Activated T-cell treated with anti-CD3 and anti-CD28 coated beads, Interleukin-2, amount 50 U/mL, for 24 hours (primary cell): Measurements from ENCODE around the gene ONECUT2.
"Not testable (repeated sequence)": the region's sequence is repeated elsewhere in the genome, so short reads cannot be mapped to it uniquely, and the experiment has no call there.

Source experiments
- DNase-seq: peaks from one replicate; pipeline ENCODE4 v3.0.0-alpha.2; 2020
- H3K27ac Mint-ChIP-seq: 2 replicates; pipeline ENCODE4 v1.8.0; 2020; ENCODE audit warnings: mild to moderate bottlenecking, mixed read lengths
- H3K27me3 Mint-ChIP-seq: 2 replicates; pipeline ENCODE4 v1.8.0; 2020; ENCODE audit warnings: mixed read lengths
- H3K36me3 Mint-ChIP-seq: 2 replicates; pipeline ENCODE4 v1.8.0; 2020; ENCODE audit warnings: low read depth, mixed read lengths
- H3K4me1 Mint-ChIP-seq: 2 replicates; pipeline ENCODE4 v1.8.0; 2020; ENCODE audit warnings: low read depth, mixed read lengths
- H3K4me3 Mint-ChIP-seq: 2 replicates; pipeline ENCODE4 v1.8.0; 2020; ENCODE audit warnings: mild to moderate bottlenecking, moderate library complexity, mixed read lengths
- H3K9me3 Mint-ChIP-seq: 2 replicates; pipeline ENCODE4 v1.8.0; 2020; ENCODE audit warnings: mixed read lengths

Gene ONECUT2

DNA sequence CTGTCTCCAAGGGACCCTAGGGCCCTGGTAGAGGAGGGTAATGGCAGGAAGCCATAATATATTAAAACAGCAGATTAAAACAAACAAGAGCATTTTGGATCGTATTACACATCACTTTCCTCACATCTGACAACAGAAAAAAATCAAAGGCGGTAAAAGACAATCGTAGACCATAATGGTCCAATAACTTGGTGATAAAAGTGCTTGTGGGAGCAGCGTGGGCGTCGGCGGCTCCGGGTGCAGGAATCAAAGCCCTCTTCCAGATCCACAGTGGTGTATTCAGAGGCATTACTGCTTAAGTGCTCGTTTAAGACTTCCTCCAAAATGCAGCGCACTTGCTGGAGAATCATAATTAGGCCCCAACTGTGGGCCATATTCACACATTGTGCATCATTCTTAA is 83.4 kb downstream of the ONECUT2 start:
- Mint-ChIP-seq H3K27me3 (peaks cover 34% of the 10 kb centered on the region), H3K36me3 (no peaks in the 10 kb centered on the region), H3K27ac (no peak overlapping the region), H3K4me1 (no peaks in the 10 kb centered on the region), H3K4me3 (no peak overlapping the region), H3K9me3 (no peaks in the 10 kb centered on the region)
- no peak for DNase-seq

DNA sequence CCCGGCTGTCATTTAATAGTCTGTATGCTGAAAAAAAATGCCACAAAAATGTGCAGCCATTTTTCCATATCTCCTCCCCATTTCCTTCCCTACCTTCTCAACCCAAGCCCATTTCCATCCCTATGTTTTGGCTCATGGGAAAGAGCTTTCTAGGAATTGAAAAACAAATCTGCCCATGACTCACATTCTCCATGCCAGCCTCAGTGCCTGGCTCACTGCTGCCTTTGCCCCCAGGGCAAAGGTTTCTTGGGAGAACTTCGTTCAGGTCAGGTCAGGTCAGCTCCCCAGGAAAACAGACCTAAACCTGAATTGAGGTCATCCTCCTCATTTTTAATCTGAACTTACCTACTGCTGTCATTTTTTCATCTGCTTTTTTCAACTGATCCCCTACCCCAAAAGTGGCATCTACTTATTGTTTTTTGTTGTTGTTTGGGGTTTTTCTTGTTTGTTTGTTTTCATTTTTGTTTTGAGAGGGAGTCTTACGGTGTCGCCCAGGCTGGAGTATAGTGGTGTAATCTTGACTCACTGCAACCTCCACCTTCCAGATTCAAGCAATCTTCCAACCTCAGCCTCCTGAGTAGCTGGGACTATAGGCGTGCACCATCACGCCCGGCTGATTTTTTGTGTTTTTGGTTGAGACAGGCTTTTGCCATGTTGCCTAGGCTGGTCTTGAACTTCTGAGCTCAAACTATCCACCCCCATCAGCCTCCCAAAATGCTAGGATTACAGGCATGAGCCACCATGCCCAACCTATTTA is 84.7 kb downstream of the ONECUT2 start:
- no peaks in the 10 kb centered on the region for H3K9me3 Mint-ChIP-seq
- H3K4me1 Mint-ChIP-seq = no peaks in the 10 kb centered on the region
- H3K27ac Mint-ChIP-seq = no peak overlapping the region
- H3K4me3 Mint-ChIP-seq = no peak overlapping the region
- H3K36me3 Mint-ChIP-seq = no peaks in the 10 kb centered on the region
- DNase-seq = no peak
- H3K27me3 Mint-ChIP-seq = peaks cover 34% of the 10 kb centered on the region

DNA sequence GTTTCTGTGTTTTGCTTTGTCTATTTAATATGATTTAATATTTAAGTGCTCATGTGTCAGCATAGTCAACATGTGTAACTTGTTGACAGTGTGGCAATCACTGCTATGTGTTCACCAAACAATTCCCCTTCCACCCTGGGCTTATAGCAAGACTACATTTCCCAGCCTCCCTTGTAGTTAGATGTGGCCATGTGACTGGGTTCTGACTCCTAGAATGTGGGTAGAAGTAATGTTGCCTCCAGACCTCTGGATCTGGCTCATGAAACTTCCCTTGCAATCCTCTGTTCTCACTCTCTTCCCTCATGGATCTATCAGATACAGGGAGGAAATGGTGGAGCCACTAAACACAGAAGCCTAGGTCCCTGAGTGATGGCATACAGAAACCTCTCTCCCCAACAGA is 87.2 kb downstream of the ONECUT2 start:
- peaks cover 23% of the 10 kb centered on the region for H3K27me3 Mint-ChIP-seq
- H3K9me3 Mint-ChIP-seq, H3K4me1 Mint-ChIP-seq, H3K36me3 Mint-ChIP-seq, H3K27ac Mint-ChIP-seq, DNase-seq, H3K4me3 Mint-ChIP-seq: not testable (repeated sequence)

DNA sequence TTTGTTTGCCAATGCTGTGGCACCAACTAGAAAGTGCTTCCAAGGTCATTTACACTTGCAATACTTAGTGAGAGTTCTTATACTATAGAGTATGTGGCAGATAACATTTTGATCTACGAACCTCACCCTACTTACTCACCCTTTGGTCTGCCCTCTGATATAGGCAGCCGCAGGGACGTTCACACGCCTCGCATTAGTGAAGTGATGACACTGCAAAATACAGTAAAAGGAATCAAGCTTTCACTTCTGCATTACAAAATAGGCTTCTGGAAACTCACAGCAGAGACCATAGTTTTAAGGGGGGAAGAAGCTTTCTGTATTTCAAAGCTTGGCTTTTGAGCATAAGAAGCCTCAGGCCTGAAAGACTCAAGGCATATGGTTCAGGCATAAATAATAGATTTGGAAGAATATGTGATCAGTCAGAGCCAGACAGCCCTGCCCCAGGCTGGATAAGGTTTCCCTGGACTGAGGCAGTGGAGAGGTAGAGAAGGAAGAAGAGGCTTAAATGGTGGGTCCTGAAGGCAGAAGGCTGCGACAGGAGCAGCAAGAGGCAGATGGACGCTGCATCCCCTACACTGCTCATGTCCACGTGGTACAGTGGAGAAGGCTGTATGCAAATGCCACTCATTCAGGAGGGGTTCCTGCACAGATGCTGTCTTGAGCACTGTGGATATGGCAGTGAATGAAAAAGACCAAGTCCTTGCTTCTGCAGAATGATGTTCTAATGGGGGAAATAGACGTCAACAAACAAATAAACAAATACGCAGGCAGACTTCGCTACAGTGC is 88.2 kb downstream of the ONECUT2 start:
- H3K27ac Mint-ChIP-seq = no peak overlapping the region
- no peaks in the 10 kb centered on the region for H3K36me3 Mint-ChIP-seq
- no peaks in the 10 kb centered on the region for H3K4me1 Mint-ChIP-seq
- no peaks in the 10 kb centered on the region for H3K9me3 Mint-ChIP-seq
- no peak for DNase-seq
- peaks cover 17% of the 10 kb centered on the region for H3K27me3 Mint-ChIP-seq
- H3K4me3 Mint-ChIP-seq = no peak overlapping the region

DNA sequence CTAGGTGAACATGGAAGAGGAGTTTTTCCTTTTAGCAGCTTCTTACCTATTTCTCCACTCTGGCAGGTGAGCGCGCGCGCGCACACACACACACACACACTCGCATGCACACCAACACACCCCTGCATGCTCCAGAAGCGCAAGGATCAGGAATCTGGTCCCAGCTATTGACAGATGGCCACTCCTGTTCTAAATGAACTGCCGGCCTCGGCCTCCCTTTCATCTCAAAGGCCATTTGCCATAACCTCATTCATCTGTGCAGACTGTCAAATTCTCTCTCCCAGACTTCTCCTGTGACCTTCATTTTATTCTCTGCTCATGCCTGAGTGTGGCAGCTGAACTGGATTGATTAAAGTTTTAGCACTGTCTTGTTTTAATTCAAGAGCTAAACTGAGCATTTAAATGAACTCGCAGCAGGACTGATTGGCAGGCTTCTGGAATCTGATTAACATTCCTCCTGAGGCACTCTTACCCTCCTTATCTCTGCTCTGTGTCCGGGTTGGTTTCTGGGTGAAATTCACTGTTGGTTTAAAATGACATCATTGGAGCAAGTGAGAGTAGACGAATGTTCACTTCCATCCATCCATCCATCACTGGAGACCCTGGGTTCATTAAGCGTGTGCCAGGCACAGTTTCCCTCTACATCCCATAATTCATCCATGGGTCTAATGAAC is 92.5 kb downstream of the ONECUT2 start:
- H3K27me3 Mint-ChIP-seq = no peaks in the 10 kb centered on the region
- no peaks in the 10 kb centered on the region for H3K9me3 Mint-ChIP-seq
- DNase-seq = no peak
- H3K4me3 Mint-ChIP-seq = no peak overlapping the region
- H3K4me1 Mint-ChIP-seq = no peaks in the 10 kb centered on the region
- no peaks in the 10 kb centered on the region for H3K36me3 Mint-ChIP-seq
- no peak overlapping the region for H3K27ac Mint-ChIP-seq

DNA sequence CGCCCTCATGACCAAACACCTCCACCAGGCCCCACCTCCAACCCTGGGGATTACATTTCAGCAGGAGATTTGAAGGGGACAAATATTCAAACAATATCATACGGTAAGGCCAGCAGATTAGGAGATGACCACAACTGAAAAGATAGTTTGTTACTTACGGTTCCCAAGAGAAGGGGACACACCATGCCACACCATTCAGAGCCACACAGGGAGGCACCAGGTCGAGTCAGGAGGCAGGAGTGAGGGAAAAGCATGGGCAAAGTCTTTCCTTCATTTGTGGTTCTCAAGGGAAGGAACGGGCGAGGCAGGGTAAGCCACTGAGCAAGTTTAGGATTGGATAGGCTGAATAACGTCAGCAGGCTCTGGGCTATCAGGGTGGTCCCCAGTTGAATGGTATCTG is 94.0 kb downstream of the ONECUT2 start:
- H3K4me3 Mint-ChIP-seq = no peak overlapping the region
- no peaks in the 10 kb centered on the region for H3K27me3 Mint-ChIP-seq
- H3K36me3 Mint-ChIP-seq = no peaks in the 10 kb centered on the region
- H3K27ac Mint-ChIP-seq = no peak overlapping the region
- H3K4me1 Mint-ChIP-seq = no peaks in the 10 kb centered on the region
- H3K9me3 Mint-ChIP-seq = no peaks in the 10 kb centered on the region
- DNase-seq = no peak

DNA sequence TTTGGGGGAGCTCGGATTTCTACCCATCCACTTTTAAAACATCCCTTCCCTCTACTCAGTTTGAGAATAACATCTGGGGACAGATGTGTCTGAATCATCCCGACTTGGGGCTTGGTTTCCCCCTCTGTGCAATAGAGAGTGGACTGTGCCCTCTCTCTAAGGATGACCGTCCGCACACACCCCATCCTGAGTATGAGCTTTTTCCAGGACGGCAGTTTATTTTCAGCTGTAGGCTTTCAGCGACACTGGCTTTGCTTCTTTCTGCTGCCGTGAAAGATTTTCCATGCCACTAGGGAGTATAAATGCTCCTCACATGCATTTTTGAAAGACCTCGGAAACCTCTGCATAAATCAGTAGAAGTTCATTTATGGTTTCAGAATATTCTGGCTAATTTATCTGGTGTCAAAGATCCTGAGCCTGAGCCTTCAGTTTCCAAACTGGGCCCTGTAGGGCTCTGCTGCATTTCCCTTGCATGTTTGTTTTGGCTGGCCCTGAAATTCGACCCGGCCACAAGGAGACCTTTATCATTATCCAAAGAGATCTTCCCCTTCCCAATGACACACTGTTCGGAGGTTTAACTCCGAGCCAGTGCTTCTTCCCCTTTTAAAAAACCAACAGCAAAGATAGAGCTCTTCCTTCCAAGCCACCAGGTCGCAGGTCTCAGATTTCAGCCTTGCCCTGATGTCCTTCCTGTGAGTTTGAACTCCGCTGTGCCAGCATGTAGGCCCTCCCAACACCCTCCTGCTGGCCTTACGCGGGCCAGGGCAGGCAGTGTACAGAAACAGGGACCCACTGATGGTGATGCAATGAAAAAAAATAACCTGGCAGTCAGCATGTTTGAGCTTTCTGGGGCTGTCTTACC is 98.1 kb downstream of the ONECUT2 start:
- H3K36me3 Mint-ChIP-seq = no peaks in the 10 kb centered on the region
- H3K4me1 Mint-ChIP-seq = no peaks in the 10 kb centered on the region
- H3K4me3 Mint-ChIP-seq = no peak overlapping the region
- no peaks in the 10 kb centered on the region for H3K27me3 Mint-ChIP-seq
- no peaks in the 10 kb centered on the region for H3K9me3 Mint-ChIP-seq
- H3K27ac Mint-ChIP-seq = no peak overlapping the region
- no peak for DNase-seq

DNA sequence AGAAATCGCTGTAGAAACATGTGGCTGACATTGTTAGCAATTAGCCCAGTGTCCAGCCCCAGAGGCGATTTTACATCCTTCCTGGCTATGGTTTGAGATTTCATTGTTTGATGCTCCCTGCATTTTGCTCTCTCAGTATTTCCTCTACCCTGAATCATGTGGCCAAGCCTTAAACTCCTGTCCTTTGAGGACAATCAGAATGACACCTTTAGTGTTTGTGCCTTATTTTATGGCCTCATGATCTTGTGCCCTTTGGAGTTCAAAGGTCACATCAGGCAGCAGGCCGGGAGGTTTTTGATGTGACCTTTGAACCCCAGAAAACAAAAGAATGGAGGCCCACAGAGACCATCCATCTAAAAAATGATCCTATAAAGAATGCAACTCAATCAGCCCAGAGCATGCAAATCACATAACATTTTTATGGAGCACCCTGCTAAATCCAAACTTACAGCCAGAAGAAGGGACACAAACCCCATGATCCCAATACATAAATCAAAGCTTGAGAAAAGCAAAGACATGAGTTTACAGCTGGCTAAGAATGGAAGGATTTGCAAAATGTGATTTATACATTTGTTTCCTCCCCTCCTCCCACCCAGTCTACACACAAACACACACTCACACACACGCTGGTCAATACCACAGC is 98.8 kb downstream of the ONECUT2 start:
- Mint-ChIP-seq H3K27ac (no peak overlapping the region), H3K9me3 (no peaks in the 10 kb centered on the region), H3K4me3 (no peak overlapping the region), H3K36me3 (no peaks in the 10 kb centered on the region), H3K27me3 (no peaks in the 10 kb centered on the region), H3K4me1 (no peaks in the 10 kb centered on the region)
- DNase-seq = no peak

DNA sequence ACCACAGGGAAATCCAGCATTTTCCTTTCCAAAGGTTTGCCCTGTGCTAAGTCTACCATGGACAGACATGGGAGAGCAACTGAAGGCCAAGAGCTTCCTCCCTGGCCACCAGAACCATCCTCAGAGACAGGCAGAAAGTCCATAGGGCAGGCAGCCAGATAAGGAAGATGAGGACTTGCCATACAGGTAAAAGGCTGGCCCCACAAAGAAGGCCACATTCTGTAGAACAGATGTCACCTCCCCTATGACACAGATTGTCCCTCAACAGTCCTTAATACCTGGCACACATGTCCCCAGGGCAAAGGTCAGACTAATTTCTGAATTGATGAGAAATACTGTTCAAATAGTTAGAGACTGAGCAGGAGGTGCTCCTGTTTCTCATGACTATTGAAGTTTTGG is 99.3 kb downstream of the ONECUT2 start:
- Mint-ChIP-seq H3K27me3 (no peaks in the 10 kb centered on the region), H3K36me3 (no peaks in the 10 kb centered on the region), H3K9me3 (no peaks in the 10 kb centered on the region), H3K4me1 (no peaks in the 10 kb centered on the region), H3K27ac (no peak overlapping the region), H3K4me3 (no peak overlapping the region)
- DNase-seq = no peak

DNA sequence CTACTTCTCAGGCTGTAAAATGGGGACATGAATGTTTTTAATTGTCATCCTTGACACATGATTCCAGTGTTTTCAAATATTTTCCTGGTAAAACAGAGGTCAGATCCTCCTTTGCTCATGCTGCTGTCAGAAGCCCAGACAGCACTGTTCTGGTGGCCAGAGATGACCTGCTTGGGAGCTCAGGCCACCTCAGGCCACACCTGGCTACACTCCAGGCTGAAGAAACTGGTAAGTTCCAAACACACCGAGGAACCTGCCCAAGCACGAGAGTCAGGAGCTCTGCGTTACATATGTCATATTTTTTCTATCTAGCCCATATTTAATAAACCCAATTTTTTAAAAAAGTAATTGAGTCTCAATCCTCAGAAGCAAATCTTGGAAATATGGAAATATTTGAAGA is 103.4 kb downstream of the ONECUT2 start:
- Mint-ChIP-seq H3K4me3 (no peak overlapping the region), H3K27ac (no peak overlapping the region), H3K4me1 (no peaks in the 10 kb centered on the region), H3K36me3 (no peaks in the 10 kb centered on the region), H3K27me3 (no peaks in the 10 kb centered on the region), H3K9me3 (no peaks in the 10 kb centered on the region)
- no peak for DNase-seq

DNA sequence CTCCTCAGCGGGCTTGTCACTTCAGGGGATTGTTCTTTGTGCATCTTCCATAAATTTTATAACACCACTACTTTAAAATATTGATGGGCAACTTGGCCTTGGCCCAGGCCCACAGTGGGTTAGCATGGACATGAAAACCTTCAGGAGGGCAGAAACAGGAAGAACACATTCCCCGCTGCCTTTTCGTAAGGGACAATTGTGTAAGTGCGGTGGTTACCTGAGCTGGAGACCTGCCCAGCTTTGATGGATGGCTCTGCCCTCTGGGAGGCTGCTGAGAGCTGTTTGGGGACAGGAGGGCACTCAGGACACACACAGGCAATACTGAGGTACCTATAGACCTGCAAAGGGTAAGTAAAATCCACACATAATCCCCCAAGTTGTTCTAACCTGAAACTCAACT is 104.5 kb downstream of the ONECUT2 start:
- no peaks in the 10 kb centered on the region for H3K27me3 Mint-ChIP-seq
- no peak for DNase-seq
- no peak overlapping the region for H3K27ac Mint-ChIP-seq
- no peak overlapping the region for H3K4me3 Mint-ChIP-seq
- no peaks in the 10 kb centered on the region for H3K9me3 Mint-ChIP-seq
- H3K4me1 Mint-ChIP-seq = no peaks in the 10 kb centered on the region
- no peaks in the 10 kb centered on the region for H3K36me3 Mint-ChIP-seq
